Measurements from ENCODE around the gene DNPH1.

DNA sequence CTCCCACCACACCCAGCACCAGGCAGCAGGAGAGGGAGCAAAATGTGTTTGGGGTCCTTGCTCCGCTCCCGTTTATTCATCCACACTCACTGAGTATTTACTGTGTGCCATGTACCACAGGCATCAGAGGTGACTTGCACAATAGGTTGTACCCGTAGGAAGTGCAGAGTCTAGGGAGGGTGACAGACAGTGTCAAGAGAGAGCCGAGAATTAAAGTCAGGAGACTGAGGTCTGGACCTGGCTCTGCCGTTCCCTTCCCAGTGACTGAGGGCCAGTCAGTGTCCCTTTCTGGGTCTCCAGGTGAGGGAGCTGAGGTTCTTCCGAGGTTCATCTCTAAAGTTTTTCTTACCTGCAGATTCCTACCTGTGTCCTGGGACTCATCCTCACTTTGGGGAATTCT is 36.3 kb upstream of the DNPH1 start:
- TF ChIP-seq, protein P1, sequence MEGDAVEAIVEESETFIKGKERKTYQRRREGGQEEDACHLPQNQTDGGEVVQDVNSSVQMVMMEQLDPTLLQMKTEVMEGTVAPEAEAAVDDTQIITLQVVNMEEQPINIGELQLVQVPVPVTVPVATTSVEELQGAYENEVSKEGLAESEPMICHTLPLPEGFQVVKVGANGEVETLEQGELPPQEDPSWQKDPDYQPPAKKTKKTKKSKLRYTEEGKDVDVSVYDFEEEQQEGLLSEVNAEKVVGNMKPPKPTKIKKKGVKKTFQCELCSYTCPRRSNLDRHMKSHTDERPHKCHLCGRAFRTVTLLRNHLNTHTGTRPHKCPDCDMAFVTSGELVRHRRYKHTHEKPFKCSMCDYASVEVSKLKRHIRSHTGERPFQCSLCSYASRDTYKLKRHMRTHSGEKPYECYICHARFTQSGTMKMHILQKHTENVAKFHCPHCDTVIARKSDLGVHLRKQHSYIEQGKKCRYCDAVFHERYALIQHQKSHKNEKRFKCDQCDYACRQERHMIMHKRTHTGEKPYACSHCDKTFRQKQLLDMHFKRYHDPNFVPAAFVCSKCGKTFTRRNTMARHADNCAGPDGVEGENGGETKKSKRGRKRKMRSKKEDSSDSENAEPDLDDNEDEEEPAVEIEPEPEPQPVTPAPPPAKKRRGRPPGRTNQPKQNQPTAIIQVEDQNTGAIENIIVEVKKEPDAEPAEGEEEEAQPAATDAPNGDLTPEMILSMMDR (IDR thresholded peaks at IDR 0.05 in 4 of 5, conservative IDR thresholded peaks at IDR 0.05 in 1 of 5) = no peak
- TF ChIP-seq POLR2A (IDR thresholded peaks at IDR 0.05) = no peak
